HG02571 (cell line): ENCODE measurements around the gene COL15A1.

Experiments
- ATAC-seq: cut with Tn5 transposase; IDR thresholded peaks from one replicate; pipeline ENCODE4 v1.9.1; 2021; ENCODE audit warnings: mild to moderate bottlenecking, moderate library complexity; ENCODE audit not compliant: unreplicated experiment

Gene COL15A1

DNA sequence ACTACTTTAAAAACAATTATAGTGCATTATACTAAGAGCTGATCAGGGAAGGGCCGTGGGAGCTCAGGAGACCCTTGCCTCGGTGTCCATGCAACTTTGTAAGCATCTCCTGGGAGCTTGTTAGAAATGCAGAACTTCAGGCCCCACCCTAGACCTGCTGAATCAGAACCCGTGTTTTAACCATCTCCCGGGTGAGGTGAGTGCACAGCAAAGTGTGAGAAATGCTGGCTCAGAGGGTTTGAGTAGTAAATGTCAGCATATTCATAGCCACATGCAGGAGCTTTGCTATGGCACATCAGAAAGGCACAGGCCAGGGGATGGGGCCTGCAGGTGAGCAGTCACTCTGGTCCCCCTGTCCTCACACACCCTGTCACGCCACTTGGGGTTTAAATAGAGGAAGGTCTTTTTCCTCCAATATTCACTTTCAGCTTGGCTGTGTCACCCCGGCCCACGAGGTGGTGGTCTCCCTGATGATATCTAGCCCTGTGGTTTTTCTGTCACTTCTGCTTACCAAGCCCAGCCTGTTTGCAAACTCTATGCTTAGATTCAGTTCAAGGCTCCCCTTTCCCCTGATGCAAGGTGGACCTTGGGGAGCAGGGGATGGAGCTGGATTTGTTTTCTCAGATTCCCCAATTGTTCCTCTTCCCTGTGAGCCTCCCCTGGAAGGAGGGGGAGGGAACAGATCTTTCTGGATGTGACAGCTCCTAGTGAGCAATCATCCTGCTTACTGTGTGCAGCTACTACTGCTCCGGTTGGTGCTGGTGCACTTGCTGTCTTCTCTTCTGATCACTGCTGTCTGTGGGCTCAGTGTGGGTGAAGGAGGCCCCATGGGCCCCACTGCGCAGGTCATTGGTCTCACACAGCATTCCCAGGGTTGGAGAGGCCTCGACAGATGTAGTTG is 109.4 kb downstream of the COL15A1 start:
- no peak for ATAC-seq

DNA sequence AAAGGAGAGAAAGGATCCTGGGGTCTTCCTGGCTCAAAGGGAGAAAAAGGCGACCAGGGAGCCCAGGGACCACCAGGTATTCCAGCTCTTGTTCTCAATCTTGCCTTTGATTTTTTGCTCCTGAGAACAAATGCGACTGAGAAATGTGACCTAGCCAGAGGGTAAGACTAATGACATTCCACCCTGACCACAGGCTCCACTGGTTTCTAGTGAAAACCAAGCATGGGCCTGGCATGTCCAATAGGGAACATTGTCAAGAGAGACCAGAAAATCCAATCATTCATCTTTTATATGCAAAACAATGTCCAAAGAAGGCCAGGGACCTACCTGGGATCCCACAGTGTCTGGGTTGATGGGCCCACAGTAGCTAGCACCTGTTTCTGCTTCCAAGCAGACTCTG is 110.9 kb downstream of the COL15A1 start:
- ATAC-seq, result no peak

DNA sequence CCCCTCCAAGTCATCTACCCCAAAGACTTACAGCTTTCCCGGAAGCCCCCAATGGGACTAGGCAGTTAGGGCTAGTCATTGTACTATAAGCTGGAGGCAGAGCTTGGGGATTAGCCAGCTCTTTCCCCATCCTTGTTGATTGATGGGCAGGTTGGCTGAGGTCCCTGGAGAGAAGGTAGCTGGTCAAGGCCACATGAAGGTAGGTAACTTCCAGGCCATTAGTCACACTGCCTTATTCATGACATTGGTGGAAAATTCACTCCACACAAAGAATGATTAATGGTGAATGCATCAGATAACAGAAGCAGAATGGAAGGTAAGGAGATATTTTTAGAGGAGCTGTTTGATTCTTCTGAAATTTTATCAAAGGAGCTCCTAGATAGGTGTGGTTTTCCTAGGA is 111.7 kb downstream of the COL15A1 start:
- ATAC-seq, result no peak

DNA sequence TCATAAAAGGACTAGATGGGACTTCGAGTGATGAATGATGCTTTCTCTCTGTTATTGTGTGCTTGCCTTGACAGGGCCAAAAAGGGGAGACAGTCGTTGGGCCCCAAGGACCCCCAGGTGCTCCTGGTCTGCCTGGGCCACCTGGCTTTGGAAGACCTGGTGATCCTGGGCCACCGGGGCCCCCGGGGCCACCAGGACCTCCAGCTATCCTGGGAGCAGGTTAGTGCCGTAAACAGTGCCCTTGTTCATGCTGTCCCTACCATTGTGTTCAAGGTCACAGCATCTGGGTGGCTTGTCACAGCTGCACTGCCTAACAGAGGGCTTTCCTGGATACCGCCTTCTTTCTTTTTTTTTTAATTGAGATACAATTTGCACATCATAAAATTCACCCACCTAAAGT is 112.5 kb downstream of the COL15A1 start:
- ATAC-seq, result no peak

DNA sequence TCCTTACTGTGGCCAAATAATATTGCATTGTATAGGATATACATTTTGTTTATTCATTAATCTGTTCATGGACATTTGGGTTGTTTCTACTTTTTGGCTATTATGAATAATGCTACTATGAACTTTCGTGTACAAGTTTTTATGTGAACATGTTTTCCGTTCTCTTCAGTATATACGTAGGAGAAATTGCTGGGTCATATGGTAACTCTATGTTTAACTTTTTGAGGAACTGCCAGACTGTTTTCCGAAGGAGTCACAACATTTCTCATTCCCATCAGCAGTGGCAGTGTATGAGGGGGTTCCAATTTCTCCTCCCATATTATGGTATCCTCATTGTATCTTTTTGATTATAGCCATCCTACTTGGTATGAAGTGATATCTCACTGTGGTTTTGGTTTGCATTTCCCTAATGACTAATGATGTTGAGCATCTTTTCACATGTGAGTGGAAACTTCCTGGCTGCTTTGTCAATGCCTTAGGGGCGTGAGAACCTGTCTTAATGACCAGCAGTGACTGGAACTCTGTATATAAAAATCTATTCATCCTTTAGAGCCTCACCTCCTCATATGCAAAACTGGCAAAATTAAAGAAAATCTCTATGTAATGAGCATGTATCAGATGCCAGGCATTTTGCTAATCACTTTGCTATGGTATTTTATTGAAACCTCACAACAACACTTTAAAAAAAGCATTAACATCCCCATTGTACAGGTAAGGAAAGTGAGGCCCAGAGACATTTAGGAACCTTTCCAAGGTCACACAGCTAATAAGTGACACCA is 113.4 kb downstream of the COL15A1 start:
- ATAC-seq, result no peak

DNA sequence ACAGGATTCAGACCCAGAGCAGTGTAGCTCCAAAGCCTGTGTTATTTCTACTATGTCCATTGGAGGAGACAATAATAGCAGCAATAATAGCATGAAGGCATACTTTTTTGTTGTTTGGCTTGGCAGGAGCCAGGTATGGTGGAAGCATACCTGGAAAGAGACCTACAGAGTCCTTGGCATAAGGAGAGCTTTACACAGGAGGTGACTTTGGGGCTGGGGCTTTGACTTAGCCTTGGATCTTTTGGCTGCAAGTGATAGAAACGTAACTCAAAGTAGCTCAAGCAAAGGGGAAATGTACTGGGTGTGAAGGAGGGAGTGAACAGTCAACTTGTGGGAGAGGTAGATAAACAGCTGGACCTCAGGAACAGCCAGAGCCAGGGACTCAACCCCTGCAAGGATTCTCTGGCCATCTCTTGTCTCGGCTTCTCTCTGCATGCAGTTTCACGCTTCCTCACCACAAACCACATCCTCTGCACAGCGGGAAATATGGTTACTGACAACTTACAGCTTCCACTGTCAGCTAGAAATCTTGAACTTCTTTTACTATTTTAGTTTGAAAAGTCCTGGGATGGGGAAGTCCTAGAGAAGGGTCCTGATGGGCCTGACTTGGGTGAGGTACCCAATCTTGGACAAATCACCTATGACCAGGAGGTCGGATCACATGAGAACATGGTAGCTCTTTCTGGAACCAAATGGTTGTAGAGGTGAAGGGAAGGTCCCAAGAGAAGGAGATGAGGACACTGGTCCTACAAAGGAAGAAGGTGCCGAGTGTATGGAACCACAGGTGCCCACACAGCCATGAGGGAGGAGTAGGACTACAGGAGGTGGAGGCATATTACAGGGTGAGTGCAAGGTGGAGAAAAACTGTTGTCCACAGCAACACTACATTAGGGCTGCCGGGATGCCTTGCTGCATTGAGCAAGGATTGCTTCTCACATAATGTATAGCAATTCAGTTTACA is 114.2 kb downstream of the COL15A1 start:
- peak; percentile 70 for ATAC-seq

DNA sequence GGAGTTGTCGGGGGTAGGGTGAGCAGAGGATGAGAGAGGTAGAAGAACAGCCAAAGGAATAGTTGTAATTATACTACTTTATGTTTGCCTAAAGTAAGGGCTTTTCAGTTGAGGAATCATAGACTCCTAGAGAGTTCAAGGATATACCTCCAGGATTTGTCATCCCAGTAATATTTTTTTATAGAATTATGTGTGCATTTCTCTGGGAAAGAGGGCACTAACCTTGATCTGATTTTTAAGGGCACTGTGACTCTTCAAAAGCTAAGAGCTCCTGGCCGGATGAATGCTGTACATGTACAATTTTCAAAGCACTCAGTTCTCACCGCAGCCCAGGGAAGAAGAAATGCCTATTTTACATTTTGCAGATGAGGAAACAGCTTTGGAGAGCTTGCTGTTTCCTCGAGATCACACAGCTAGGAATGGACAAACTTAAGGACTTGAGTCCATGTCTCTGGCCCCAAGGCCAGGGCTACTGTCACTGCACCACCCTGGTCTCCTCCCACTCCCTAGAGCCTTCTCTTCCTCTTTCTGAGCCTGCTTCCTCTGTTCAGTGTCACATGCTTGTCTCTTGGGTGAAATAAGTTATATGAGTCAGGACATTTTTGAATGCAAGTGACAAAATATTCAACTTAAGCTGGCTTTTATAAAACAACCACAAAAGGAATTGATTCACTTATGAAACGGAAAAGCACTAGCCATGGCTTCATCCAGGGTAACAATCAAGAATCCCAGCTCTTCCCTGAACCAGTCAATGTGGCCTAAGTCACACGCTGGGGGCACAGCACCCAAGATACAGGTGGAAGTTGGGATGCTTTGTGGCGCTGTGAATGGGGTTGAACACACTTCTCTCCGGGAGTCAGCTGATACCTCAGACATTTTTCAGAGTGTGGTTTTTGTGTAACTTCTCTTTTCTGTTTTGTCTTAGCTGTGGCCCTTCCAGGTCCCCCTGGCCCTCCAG is 115.5 kb downstream of the COL15A1 start:
- peak; percentile 65 for ATAC-seq

DNA sequence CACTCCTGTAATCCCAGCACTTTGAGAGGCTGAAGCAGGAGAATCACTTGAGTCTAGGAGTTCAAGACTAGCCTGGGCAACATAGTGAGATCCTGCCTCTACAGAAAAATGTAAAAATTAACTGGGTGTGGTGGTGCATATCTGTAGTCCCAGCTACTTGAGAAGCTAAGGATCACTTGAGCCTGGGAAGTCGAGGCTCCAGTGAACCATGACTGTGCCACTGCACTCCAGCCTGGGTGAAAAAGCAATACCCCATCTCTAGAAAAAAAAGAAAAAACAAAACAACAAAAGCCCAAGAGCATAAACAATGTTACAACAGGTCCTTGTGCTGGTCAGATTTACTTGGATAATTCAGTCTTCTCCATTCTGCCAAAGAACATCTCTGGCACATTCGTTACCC is 116.9 kb downstream of the COL15A1 start:
- no peak for ATAC-seq

DNA sequence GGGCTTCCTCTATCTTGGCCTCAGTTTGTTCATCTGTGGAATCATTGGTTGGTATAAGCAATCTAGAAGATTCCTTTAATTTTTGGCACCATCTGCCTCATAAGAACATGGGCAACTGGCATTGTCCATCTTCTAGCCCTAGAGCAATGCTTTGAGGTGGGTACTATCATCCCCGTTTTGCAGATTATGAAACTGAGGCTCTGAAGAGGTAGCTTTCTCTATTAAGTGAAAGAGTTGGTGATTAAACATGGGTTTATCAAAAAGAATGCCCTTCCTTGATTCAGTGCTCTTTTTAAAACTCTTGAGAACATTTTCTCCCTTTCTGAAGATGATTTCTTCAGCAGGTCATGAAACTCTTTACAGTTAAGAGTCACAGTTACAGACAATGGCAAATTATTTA is 118.8 kb downstream of the COL15A1 start:
- no peak for ATAC-seq

DNA sequence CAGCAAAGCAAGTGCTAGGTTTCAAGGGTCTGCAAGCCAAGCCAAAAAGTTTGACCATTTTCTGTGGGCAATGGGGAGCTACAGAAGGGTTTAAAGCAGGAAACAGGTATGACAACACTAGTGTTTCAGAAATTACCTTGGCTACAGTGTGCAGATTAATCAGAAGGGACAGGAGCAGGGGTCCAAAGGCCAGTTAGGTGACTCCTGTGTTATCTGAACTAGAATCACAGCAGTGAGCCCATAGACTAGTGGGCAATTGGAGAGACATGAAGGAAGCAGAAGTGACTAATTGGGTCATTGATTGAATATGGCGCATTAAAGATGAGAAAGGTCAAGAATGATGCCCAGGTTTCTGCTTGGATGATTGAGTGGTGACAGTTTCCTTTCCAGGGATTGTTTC is 119.8 kb downstream of the COL15A1 start:
- ATAC-seq, result no peak

DNA sequence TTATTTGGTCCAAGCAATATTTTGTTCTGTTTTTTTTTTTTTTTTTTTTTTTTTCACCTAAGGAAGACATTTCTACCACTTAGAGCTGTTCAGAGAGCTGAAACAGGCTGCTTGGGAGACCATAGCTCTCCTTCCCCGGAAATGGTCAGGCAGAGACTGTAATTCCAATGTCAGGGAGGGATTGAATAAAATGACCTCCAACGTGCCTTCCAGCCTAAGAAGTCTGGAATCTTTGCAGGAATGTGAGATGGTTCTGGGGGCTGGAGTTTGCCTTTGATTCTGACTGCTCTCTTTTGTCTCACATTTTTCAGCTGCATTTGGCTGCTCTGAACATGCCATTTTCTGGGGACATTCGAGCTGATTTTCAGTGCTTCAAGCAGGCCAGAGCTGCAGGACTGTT is 122.9 kb downstream of the COL15A1 start:
- ATAC-seq, result no peak

DNA sequence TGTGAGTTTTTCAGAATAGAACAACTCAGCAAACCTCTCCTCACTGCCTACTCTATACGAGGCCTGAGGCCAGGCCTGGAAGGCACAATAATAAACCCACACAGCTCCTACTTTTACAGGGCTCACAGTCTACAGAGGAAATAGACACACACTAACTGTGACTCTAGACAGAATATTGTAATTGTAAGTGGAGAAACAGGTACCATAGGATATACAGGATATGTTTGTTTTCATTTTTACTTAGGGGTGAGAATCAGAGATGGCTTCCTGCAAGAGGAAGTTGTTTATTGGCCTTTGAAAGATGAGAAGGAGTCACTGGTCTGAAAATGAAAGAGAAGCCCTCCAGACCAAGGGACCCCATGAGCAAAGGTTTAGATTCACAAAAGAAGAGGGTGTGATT is 125.4 kb downstream of the COL15A1 start:
- ATAC-seq, result no peak

DNA sequence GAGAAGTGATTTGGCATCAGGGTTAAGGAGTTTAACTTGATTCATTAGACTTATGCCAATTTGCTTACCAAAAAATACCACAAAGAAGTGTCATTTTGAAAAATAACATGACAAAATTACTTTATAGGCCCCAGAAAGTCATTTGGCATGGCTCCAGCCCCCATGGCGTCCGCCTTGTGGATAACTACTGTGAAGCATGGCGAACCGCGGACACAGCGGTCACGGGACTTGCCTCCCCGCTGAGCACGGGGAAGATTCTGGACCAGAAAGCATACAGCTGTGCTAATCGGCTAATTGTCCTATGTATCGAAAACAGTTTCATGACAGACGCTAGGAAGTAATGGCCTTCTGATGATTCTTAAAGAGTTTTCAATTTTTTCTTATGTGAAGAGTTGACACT is 125.8 kb downstream of the COL15A1 start:
- no peak for ATAC-seq

DNA sequence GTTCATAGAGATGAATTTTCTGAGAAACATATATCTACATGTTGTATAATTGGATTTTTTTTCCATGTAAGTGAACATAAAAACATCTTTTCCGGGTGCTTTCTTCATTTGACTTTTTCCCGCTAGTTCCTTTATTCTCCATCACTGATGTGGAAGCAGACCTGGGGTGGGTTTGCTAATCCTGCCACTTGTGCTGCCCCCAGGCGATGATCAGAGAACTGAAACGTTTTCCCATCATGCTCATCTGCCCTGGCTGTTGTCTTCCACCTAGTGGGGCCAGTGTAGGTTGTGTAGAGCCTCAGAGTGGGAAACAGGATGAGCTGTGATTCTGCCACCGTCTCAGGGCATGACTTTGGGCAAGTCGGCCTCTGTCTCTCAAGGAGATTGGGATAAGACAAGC is 127.0 kb downstream of the COL15A1 start:
- ATAC-seq, result no peak

DNA sequence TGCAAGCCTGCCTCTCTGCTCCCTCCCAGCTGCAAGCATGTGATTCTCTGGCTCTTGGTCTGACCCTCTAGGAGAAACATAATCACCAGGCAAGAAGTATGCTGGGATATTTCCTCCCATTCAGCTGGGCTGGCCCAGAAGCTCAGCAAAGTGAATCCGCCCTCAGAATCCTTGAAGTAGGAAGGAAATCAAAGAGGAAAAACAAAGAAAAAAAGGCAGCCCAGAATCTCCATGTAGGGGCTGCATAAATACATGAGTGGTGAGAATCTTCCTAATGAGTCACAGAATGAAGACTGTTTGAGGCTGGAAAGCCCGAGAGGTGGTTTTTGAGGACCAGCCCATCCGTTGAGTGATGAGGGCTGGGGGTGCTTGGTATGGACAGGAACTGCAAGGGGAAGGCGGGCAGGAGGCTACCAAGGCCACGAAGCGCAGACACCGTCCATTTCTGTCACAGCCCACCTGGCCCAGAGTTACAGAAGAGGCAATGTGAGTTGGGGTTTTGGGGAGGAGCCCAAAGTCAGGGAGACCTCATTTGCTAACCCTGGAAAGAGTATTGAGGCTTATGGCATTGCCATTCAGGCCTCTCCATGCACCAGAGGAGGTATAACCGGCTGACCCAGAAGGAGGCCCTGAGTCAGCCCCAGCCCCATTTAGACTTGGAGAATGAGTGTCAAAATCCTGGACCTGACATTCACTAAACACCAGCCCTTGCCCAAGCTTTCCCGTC is 127.8 kb downstream of the COL15A1 start:
- no peak for ATAC-seq

DNA sequence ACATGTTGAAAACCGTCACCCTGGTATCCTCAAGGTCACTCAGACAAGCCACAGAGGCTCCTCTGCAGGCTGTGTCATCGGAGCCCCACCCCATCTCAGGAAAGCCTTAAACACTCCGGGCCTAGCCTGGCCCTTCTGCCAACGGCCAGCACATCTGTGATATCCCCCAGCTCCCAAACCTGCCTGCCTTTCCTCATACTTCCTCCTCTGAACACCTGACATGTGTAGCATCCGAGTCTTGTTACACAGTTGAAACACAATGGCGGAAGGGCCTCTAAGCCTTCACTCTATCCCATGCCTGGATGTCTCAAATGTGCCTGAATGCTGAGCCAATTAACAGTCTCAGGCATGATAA is 128.3 kb downstream of the COL15A1 start:
- no peak for ATAC-seq

DNA sequence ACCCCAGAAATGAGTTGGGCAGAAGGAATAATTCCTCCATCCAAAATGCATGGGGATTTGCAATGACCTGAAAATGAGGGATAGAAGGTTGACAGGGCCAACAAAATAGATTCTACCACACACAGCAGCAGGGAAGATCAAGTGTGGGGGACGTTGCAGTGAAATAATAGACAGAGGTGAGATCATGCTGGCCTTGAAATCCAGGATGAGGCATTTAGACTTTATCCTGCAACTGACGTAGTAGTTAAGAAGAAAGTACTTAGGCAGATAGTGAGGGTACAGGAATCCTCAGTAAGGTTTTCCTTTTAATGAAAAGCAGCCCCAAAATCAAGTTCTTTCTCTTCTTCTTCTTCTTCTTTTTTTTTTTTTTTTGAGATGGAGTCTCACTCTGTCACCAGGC is 129.6 kb downstream of the COL15A1 start:
- no peak for ATAC-seq

DNA sequence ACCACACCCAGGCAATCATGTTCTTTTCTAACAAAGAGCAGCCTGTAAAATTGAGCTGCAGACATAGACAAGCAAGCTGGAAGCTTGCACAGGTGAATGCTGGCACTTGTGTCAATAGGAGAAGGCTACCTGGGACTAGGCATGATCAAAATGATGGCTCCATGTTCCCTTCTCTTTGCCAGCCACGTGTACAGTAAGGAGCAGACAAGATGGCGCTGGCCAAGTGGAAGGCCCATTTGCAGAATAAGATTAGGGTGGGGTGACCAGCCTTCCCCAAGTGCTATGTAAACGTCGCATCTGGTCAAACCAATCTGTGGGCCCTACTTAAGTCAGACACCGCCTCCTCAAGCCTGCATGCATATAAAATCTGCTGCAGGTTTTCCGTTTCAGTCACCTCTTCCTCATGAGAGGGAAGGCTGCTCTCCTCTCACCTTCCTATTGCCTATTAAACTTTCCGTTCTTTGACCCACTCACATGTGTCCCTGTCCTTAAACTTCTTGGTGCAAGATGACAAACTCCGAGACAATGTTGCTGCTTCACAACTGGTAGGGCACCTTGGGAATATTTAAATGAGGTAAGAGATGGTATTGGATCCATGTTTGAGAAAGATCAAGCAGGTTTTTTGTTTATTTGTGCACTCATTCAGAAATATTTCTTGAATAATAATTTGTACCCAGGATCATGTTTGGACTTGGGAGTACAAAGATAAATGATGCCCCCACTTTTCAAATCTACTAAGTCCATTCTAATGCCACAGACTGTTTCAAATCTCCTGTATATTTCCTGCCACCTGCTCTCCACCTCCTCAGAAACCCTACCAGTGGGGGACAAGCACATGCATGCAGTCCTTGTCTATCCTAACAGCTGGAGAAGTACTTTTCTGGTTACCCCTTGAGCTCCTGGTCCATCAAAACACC is 130.5 kb downstream of the COL15A1 start:
- ATAC-seq, result no peak
